H1 (cell line): Measurements from ENCODE around the gene RNU6-9.

Experiments
- EZH2 ChIP-seq: fragments of 200-600 bp; sonication (generic); IDR thresholded peaks from 2 replicates; pipeline ENCODE4 v1.7.1; 2012; ENCODE audit warnings: low read depth, mild to moderate bottlenecking, moderate library complexity, low read length, inconsistent platforms; ENCODE audit not compliant: severe bottlenecking
- GABPA ChIP-seq: IDR thresholded peaks from 2 replicates; pipeline ENCODE4 v1.6.1; 2011; ENCODE audit warnings: mild to moderate bottlenecking, low read length, moderate library complexity, borderline replicate concordance; ENCODE audit not compliant: insufficient read depth
- JUN ChIP-seq: IDR thresholded peaks from 2 replicates; pipeline ENCODE4 v1.6.1; 2011; ENCODE audit warnings: low read depth, mild to moderate bottlenecking, improper control_type of control experiment, low read length
- KDM4A ChIP-seq: IDR thresholded peaks from one replicate; pipeline ENCODE4 v1.7.1; 2012; ENCODE audit warnings: low read depth, mild to moderate bottlenecking, moderate library complexity, low read length, inconsistent platforms; ENCODE audit not compliant: severe bottlenecking
- NRF1 ChIP-seq: IDR thresholded peaks from 2 replicates; pipeline ENCODE4 v1.6.1; 2011; ENCODE audit warnings: mild to moderate bottlenecking, low read depth, low read length, improper control_type of control experiment
- POLR2A ChIP-seq, 2 experiments: IDR thresholded peaks; 1 replicate in 1 of 2; 2 replicates in 1 of 2; pipeline ENCODE4 v1.6.1; 2011; ENCODE audit warnings: low read depth in 2 of 2, low read length in 2 of 2, mild to moderate bottlenecking in 2 of 2; ENCODE audit errors: control extremely low read depth in 1 of 2
- TAF1 ChIP-seq: IDR thresholded peaks from 2 replicates; pipeline ENCODE4 v1.6.1; 2011; ENCODE audit warnings: mild to moderate bottlenecking, low read depth, low read length
- TBP ChIP-seq: IDR thresholded peaks from 2 replicates; pipeline ENCODE4 v1.6.1; 2011; ENCODE audit warnings: low read depth, low read length, improper control_type of control experiment
- ZNF274 ChIP-seq: IDR thresholded peaks from 2 replicates; pipeline ENCODE4 v1.7.0; 2012; ENCODE audit warnings: low read length, borderline replicate concordance; ENCODE audit errors: extremely low read depth
- TF ChIP-seq, protein P1 (sequence below), 3 experiments: IDR thresholded peaks; 1 replicate in 2 of 3; 2 replicates in 1 of 3; pipeline versions ENCODE4 v1.5.1 to v1.6.1; 2011; ENCODE audit warnings: low read length in 3 of 3, mild to moderate bottlenecking in 3 of 3, inconsistent platforms in 2 of 3, low read depth in 1 of 3, moderate library complexity in 1 of 3; ENCODE audit not compliant: insufficient read depth in 1 of 3; ENCODE audit errors: control extremely low read depth in 1 of 3

DNA sequence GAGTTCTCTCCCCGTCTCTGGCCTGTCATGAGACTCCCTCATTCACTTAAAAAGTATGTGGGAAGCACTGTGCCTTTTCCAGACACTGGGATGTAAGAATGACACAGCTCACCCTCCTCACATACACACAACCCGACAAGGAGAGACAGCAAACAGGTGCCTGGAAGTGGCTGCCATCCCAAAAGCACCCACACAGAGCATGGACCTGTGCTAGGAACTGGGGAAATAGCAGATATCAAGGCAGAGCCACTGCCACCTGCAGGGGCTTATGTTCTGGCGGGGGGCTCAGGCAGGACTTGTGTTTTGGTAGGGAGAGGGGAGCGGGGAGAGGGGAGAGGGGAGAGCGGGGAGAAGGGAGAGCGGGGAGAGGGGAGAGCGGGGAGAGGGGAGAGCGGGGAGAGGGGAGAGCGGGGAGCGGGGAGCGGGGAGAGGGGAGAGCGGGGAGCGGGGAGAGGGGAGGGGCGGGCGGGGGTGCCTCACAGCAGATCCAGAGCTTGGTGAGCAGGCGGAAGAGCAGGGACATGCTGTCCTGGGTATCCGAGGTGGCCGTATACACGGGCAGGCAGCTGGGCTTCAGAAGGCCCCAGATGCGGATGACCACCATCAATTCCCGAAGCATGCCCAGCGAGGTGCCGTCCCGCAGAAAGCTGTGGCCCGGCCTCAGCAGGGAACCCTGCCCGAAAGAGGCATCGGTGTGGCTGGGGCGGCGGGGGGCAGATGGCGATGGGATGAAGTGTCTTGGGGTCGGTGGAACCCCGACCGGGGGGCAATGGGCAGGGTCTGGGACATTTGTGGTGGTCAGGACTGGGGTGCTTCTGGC lies 21.6 kb upstream of the RNU6-9 start:
- TF ChIP-seq, protein P1, sequence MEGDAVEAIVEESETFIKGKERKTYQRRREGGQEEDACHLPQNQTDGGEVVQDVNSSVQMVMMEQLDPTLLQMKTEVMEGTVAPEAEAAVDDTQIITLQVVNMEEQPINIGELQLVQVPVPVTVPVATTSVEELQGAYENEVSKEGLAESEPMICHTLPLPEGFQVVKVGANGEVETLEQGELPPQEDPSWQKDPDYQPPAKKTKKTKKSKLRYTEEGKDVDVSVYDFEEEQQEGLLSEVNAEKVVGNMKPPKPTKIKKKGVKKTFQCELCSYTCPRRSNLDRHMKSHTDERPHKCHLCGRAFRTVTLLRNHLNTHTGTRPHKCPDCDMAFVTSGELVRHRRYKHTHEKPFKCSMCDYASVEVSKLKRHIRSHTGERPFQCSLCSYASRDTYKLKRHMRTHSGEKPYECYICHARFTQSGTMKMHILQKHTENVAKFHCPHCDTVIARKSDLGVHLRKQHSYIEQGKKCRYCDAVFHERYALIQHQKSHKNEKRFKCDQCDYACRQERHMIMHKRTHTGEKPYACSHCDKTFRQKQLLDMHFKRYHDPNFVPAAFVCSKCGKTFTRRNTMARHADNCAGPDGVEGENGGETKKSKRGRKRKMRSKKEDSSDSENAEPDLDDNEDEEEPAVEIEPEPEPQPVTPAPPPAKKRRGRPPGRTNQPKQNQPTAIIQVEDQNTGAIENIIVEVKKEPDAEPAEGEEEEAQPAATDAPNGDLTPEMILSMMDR (IDR thresholded peaks at IDR 0.05; ENCODE audit: control extremely low read depth in 1 of 3, insufficient read depth in 1 of 3, low read depth in 1 of 3, low read length in 3 of 3) = peak in 1 of 3 experiments; percentile 5; a peak in 1 of 4 replicates
- no peak for TF ChIP-seq KDM4A
- no peak for TF ChIP-seq JUN
- TF ChIP-seq TBP = no peak
- TF ChIP-seq GABPA = no peak
- TF ChIP-seq NRF1 = no peak
- no peak for TF ChIP-seq POLR2A (IDR thresholded peaks at IDR 0.05; ENCODE audit: control extremely low read depth in 1 of 2, low read depth in 2 of 2, low read length in 2 of 2)
- TF ChIP-seq EZH2 = no peak
- no peak for TF ChIP-seq ZNF274
- TF ChIP-seq TAF1 = no peak
